GM18519 (cell line): ENCODE measurements around the gene AGL.
"Not testable (repeated sequence)": the region's sequence is repeated elsewhere in the genome, so short reads cannot be mapped to it uniquely, and the experiment has no call there.

Experiments used
- ATAC-seq: cut with Tn5 transposase; IDR thresholded peaks from one replicate; pipeline ENCODE4 v1.9.1; 2021; ENCODE audit warnings: mild to moderate bottlenecking, moderate library complexity; ENCODE audit not compliant: unreplicated experiment, low FRiP score

The AGL gene

DNA sequence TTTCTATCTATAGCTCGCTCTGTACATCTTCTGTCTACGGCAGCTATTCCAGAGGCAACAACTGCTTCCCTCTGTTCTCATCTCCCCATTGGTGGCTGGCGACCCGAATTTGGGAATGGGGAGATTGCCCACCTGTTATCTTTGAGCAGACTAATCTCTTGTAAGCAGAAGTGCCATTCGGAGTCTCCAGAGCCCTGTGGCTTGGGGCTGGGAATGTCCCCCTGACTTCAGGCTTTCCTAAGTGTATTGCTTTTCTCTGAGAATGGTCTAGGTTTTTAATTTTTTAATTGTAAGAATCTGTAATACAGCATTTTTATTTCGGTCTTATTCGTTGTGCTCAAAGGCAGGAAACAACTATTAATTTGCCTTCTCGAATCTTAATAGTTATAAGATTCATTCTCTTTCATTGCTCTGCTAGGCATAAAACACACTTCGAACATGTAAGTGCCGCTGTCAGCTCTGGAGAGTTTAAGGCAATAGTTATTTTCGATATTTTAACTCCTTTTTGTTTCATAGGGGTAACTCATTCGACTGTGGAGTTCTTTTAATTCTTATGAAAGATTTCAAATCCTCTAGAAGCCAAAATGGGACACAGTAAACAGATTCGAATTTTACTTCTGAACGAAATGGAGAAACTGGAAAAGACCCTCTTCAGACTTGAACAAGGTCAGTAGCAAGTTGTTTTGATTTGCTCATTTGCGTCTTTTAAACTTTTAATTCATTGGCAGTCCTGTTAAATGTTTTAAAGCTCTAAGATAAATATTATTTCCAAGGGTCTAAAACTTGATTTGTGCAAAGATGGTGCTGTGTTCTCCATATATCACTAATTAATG is 514 bp downstream of the AGL start:
- ATAC-seq, result no peak

GRCh38 chr1:99851850-99852454 is 1.8 kb downstream of the AGL start:
- no peak for ATAC-seq

GRCh38 chr1:99852648-99853047 is 2.5 kb downstream of the AGL start:
- ATAC-seq, result no peak

DNA sequence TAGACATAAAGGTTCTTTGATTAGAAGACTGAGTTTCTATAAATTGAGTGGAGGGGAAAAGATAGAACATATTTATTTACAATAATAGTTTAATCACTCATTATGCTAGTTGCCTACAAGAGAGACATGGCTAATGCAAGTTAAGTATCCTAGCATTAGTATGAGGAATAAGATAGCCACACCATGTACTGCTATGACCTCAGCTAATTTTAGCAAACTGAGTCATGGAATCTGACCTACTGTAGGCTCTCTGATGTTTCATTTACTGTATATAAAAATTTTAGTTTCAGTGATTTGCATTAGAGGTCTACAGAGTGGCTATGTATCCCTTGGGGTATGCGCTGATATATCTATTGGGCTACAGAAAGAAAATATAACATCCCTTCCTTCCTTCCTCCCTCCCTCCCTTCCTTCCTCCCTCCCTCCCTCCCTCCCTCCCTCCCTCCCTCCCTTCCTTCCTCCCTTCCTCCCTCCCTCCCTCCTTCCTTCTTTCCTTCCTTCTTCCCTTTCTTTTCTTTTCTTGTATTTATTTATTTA is 5.8 kb downstream of the AGL start:
- ATAC-seq, result no peak

DNA sequence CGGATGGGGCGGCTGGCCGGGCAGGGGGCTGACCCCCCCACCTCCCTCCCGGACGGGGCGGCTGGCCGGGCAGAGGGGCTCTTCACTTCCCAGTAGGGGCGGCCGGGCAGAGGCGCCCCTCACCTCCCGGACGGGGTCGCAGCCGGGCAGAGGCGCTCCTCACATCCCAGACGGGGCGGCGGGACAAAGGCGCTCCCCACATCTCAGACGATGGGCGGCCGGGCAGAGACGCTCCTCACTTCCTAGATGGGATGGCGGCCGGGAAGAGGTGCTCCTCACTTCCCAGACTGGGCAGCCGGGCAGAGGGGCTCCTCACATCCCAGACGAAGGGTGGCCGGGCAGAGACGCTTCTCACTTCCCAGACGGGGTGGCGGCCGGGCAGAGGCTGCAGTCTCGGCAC is 6.9 kb downstream of the AGL start:
- ATAC-seq, result not testable (repeated sequence)

DNA sequence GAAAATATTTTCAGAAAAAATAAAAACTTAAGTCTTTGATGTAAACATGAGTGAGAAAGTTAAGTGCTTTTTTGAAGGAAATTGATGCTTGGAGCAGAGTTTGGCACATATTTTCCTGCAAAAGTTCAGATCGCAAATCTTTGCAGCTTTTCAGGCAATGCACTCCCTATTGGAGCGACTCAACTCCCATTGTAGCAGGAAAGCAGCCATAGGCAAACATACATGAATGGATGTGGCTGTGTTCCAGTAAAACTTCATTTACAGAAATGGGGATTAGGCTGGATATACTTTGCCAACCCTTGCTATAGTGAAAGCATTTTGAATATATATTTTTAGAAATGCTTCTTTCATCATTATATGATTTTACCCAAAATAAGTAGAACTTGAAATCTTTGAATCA is 8.1 kb downstream of the AGL start:
- ATAC-seq, result no peak

DNA sequence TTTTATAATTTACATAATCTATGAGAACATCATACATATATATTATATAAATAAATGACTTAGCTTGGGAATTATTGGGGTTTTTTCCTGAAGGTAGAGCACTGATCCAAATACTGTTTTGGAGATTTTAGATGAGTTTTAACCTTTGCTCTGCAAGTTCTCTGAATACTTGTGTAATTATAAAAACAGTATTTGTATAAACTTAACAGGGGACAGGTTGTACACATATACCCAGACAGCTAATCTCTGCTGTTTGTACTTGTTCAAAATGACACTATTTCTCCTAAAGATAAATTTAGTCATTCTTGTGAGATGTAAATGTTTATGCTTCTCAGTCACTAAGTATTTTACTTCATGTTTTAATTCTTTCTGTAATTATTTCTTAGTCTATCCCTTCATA is 8.7 kb downstream of the AGL start:
- ATAC-seq, result no peak

- no peak for ATAC-seq
Observed at GRCh38 chr1:99860703-99861102, 10.5 kb downstream of the AGL start.

DNA sequence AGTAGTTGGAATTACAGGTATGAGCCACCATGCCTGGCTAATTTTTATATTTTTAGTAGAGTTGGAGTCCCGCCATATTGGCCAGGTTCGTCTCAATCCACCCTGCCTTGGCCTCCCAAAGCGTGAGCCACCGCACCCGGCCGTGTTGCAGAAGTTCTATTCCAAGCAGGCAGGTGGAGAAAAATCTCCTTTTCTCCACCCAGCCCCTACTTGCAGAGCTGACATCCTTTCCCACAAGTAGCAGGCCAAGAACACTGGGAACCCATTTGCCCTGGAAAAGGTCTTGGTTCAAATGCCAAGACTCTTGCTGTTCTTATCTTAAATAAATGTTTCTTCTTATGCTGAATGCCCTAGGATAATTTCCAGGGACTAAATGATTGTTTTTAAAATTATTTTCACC is 17.5 kb downstream of the AGL start:
- no peak for ATAC-seq

- no peak for ATAC-seq
Observed at GRCh38 chr1:99869304-99869703, 19.1 kb downstream of the AGL start.

DNA sequence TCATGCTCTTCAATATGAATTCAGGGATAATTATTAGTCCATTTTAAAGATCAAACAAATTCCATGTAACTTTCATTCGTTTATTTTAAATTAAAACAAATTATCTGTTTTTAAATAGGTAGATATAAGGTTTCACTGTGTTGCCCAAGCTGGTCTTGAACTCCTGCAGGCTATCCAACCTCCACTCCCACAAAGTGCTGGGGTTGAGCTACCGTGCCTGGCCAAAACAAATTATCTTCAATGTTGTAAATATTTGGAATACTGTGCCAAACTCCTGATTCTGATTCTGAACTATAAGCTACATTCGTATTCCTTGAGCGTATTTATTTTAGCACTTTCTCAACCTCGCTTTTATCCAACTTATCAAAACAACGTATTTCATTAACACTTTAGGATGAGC is 19.6 kb downstream of the AGL start:
- ATAC-seq, result no peak

DNA sequence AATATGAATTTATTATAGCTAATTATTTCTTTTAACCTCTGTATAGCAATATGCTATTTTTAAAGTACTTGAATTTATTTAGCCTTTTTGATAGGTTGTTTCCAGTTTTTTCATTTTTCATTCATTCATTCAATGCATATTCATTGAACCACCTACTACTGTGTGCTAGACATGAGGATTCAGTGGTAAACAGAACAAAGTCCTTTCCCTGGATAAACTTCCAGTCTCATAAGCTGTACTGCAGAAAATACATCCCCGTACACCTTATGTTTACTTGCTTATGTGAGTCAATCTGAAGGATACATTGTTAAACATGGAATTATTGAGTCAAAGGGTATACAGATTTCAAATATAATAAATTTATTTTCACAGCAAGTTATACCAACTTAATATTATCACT is 21.9 kb downstream of the AGL start:
- no peak for ATAC-seq

- ATAC-seq, result no peak
Observed at GRCh38 chr1:99877568-99877967, 27.4 kb downstream of the AGL start.

DNA sequence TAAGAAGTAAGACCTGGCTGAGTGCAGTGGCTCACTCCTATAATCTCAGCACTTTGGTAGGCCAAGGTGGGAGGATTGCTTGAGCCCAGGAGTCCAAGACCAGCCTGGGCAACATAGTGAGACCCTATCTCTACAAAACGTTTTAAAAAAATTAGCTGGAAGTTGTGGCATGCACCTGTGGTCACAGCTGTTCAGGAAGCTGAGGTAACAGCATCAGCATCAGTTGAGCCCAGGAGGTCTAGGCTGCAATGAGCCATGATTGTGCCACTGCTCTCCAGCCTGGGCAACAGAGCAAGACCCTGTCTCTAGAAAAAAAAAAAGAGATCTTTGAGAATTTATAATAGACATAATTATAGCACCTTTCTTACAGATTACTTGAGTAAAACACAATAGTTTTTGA is 36.0 kb downstream of the AGL start:
- no peak for ATAC-seq

DNA sequence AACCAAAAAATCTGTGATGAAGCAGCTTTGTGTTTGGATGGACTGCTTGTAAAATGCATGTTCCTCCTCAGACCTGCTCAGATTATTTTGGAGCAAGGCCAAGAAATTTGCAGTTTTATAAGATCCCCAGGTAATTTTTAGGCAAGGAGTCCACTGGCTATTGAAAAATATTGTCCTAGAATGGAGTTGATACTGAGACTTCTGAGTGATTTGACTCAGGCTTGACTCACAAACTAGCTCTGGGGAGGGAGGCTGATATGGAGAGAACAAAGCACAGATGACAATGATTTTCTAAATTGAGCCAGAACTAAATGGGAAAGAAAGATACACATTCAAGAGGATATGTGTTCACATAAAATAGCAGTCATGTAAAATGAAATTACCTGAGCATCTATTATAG is 36.7 kb downstream of the AGL start:
- ATAC-seq, result no peak

GRCh38 chr1:99887890-99888289 is 37.7 kb downstream of the AGL start:
- no peak for ATAC-seq

DNA sequence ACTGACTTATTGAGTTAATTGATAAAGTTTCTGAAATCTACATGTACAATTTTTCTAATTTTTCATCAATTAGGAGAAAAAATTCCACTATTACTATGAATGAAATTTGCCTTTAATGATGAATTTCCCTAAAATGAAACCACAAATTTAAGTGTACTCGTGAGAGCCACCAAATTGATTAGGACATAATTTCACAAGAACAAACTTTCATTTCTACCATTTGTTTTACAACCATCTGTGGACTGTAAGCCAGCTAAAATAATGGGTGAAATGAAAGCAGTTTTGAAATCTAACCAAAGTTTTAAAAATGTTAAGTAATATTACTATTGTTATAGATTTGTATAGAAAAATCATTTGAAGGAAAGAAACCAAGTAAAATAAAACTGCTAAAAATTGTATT is 41.8 kb downstream of the AGL start:
- ATAC-seq, result no peak

DNA sequence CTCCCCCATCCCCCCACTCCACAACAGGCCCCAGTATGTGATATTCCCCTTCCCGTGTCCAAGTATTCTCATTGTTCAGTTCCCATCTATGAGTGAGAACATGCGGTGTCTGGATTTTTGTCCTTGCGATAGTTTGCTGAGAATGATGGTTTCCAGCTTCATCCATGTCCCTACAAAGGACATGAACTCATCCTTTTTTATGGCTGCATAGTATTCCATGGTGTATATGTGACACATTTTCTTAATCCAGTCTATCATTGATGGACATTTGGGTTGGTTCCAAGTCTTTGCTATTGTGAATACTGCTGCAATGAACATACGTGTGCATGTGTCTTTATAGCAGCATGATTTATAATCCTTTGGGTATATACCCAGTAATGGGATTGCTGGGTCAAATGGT is 53.1 kb downstream of the AGL start:
- ATAC-seq, result not testable (repeated sequence)

DNA sequence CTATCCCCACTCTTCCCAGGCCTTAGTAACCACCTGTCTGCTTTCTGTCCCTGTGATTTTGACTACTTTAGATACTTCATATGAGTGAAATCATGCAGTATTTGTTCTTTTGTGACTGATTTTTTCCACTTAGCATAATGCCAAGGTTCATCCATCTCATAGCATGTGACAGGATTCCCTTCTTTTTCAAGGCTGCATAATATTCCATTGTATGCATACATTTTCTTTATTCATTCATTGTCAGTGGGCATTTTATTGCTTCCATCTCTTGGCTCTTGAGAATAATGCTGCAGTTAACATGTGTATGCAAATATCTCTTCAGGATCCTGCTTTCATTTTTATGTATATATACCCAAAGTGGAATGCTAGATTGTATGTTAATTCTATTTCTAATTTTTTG is 56.4 kb downstream of the AGL start:
- ATAC-seq, result no peak

GRCh38 chr1:99917214-99917613 is 67.1 kb downstream of the AGL start:
- ATAC-seq, result no peak

DNA sequence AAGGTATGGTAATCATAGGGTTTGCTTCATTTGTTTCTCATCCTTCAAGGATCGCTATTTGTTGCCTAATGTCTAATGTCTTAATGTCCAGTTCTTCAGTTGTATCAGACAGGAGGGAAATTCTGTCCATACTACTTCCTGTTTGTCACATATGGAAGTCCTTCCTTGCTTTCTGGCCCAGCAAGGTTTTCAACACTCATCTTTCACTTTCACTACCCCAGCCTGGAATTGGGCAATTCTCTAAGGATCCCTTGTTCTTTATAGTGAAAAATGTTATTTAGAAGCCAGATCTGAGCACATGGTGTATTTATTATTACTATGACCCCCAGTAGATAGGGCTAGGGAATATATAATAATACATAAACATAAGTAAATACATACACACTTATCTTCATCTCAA is 69.1 kb downstream of the AGL start:
- no peak for ATAC-seq

DNA sequence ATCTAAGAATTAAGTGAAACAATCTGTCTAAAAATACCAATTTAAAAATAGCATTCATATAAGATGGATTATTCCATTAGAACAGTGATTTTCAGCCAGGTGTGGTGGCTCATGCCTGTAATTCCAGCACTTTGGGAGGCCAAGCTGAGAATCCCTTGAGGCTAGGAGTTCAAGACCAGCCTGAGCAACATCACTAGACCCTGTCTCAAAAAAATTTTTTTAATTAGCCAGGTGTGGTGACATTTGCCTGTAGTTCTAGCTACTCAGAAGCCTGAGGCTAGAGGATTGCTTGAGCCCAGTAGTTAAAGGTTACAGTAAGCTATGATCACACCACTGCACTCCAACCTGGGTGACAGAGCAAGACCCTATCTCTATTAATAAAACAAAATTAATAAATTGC is 84.6 kb downstream of the AGL start:
- no peak for ATAC-seq
